ENCODE results near the gene KRTAP10-12. TPM values are rescaled to one million over a fixed set of nuclear protein-coding genes. Genes with fewer than 3 reads are reported as not detected.

The KRTAP10-12 gene
- polyA plus RNA-seq, 2 of the 4 experiments (the other 2 are of a cell fraction) = not detected

GRCh38 chr21:44650265-44650972 lies 46.6 kb upstream of the KRTAP10-12 start (continued):
- TF ChIP-seq ATOH8 (CRISPR knock-in tag; IDR thresholded peaks at IDR 0.05; ENCODE audit: low read depth) = no peak

- H3K4me3 ChIP-seq = no peak overlapping the region
- CTCF ChIA-PET = interaction anchor here (0.6 to 1.4 kb wide), 3 partner anchors 16 to 148 kb away, joined by 3 read pairs; partner anchors contain the start of gene KRTAP12-2
- DNase-seq (ENCODE audit: low read depth in 1 of 2, low spot score in 1 of 2) (no peak), FAIRE-seq (no peak), ATAC-seq (no peak)
- H3K9me3 ChIP-seq = no peaks in the 10 kb centered on the region
- H3K4me1 ChIP-seq = no peaks in the 10 kb centered on the region
- H3K27ac ChIP-seq = no peak overlapping the region
- POLR2A ChIA-PET = no interaction called here
- 68% methylated on average over 12 of the region's 12 CpGs for WGBS (ENCODE audit: missing lambda C conversion rate)
- no peak for TF ChIP-seq ZSCAN20 (CRISPR knock-in tag; IDR thresholded peaks at IDR 0.05)
- no peak for TF ChIP-seq EHMT2 (IDR thresholded peaks at IDR 0.05; ENCODE audit: low read depth)
- no peak for TF ChIP-seq CEBPB (IDR thresholded peaks at IDR 0.05)
- no peak for TF ChIP-seq JUN (IDR thresholded peaks at IDR 0.05)
- no peak overlapping the region for H3K4me2 ChIP-seq
These were observed 45.8 kb upstream of the KRTAP10-12 start for GRCh38 chr21:44650973-44651675.

GRCh38 chr21:44653123-44653522 lies 43.8 kb upstream of the KRTAP10-12 start:
- H3K27ac ChIP-seq = no peak overlapping the region
- H3K4me2 ChIP-seq = no peak overlapping the region
- H3K9me3 ChIP-seq = no peaks in the 10 kb centered on the region
- WGBS (ENCODE audit: missing lambda C conversion rate) = 55% methylated on average over 14 of the region's 14 CpGs
- ChIA-PET POLR2A (no interaction called here), CTCF (no interaction called here)
- no peak for DNase-seq (ENCODE audit: low read depth in 1 of 2, low spot score in 1 of 2)
- H3K4me3 ChIP-seq = no peak overlapping the region
- FAIRE-seq = no peak
- TF ChIP-seq HEYL (CRISPR knock-in tag; IDR thresholded peaks at IDR 0.05) (no peak), HES2 (IDR thresholded peaks at IDR 0.05) (no peak)
- no peaks in the 10 kb centered on the region for H3K4me1 ChIP-seq
- no peak for ATAC-seq

- CTCF ChIA-PET = no interaction called here
- FAIRE-seq (no peak), DNase-seq (ENCODE audit: low read depth in 1 of 2, low spot score in 1 of 2) (no peak), ATAC-seq (no peak)
- Histone ChIP-seq H3K9me3 (no peaks in the 10 kb centered on the region), H3K4me2 (no peak overlapping the region), H3K27ac (no peak overlapping the region), H3K4me3 (no peak overlapping the region), H3K4me1 (no peaks in the 10 kb centered on the region)
- WGBS (ENCODE audit: missing lambda C conversion rate) = 64% methylated on average over 12 of the region's 17 CpGs
- POLR2A ChIA-PET = no interaction called here
- TF ChIP-seq JUNB (IDR thresholded peaks at IDR 0.05) (no peak), HES2 (IDR thresholded peaks at IDR 0.05) (no peak), EP300 (IDR thresholded peaks at IDR 0.05) (no peak), HOXA7 (CRISPR knock-in tag; IDR thresholded peaks at IDR 0.05) (no peak), CEBPB (IDR thresholded peaks at IDR 0.05) (no peak), HOXB5 (CRISPR knock-in tag; IDR thresholded peaks at IDR 0.05) (no peak), MAFK (IDR thresholded peaks at IDR 0.05; ENCODE audit: partially characterized antibody) (no peak), CTCF (IDR thresholded peaks at IDR 0.05) (no peak), MAZ (IDR thresholded peaks at IDR 0.05; ENCODE audit: borderline replicate concordance, low read depth, low read length) (no peak), POLR2A (IDR thresholded peaks at IDR 0.05; ENCODE audit: low read length) (no peak), CHD2 (IDR thresholded peaks at IDR 0.05; ENCODE audit: low read length, partially characterized antibody) (no peak), POLR2AphosphoS2 (conservative IDR thresholded peaks at IDR 0.05; ENCODE audit: low read length) (no peak), BHLHE40 (IDR thresholded peaks at IDR 0.05; ENCODE audit: low read depth, low read length) (no peak), CBX8 (IDR thresholded peaks at IDR 0.05) (no peak), ZC3H11A (IDR thresholded peaks at IDR 0.05) (no peak), RCOR1 (IDR thresholded peaks at IDR 0.05; ENCODE audit: low read depth, low read length) (no peak)
These were observed 43.1 kb upstream of the KRTAP10-12 start for GRCh38 chr21:44653656-44654575.
